HEK293T (cell line): ENCODE measurements around the gene KRT74.

ENCODE experiments used
- CTCF ChIA-PET: fragments of 350-600 bp; formaldehyde crosslinking; extraction: SDS; loops from one replicate; lab custom pipeline; 2021; ENCODE audit warnings: antibody characterized with exemption, inconsistent platforms; lab: Yijun Ruan, JAX
- POLR2A ChIA-PET: fragments of 350-600 bp; formaldehyde crosslinking; extraction: SDS; loops from one replicate; lab custom pipeline; 2020; ENCODE audit warnings: antibody characterized with exemption, inconsistent platforms; lab: Yijun Ruan, JAX
- DNase-seq: peaks from one replicate; pipeline ENCODE4 v3.0.0; 2012; ENCODE audit warnings: mixed read lengths; ENCODE audit errors: extremely low spot score
- ARNT ChIP-seq: fragments of 450-650 bp; IDR thresholded peaks from 2 replicates; pipeline ENCODE4 v1.6.1; 2017; ENCODE audit warnings: mild to moderate bottlenecking
- BHLHE40 ChIP-seq: fragments of 450-650 bp; IDR thresholded peaks from 2 replicates; pipeline ENCODE4 v1.6.1; 2016; ENCODE audit warnings: mild to moderate bottlenecking, moderate library complexity, borderline replicate concordance
- CTBP1 ChIP-seq: fragments of 450-650 bp; IDR thresholded peaks from 2 replicates; pipeline ENCODE4 v1.6.1; 2016; ENCODE audit warnings: borderline replicate concordance
- ELF4 ChIP-seq: fragments of 450-650 bp; IDR thresholded peaks from 2 replicates; pipeline ENCODE4 v1.6.1; 2017; ENCODE audit warnings: antibody characterized with exemption
- FOXA1 ChIP-seq: fragments of 450-650 bp; IDR thresholded peaks from 2 replicates; pipeline ENCODE4 v1.6.1; 2016; ENCODE audit warnings: mild to moderate bottlenecking
- FOXK2 ChIP-seq: fragments of 450-650 bp; IDR thresholded peaks from 2 replicates; pipeline ENCODE4 v1.6.1; 2016; ENCODE audit warnings: mild to moderate bottlenecking
- FOXM1 ChIP-seq: fragments of 450-650 bp; IDR thresholded peaks from 2 replicates; pipeline ENCODE4 v1.6.1; 2017; ENCODE audit warnings: mild to moderate bottlenecking, borderline replicate concordance
- HDGF ChIP-seq: fragments of 450-650 bp; IDR thresholded peaks from 2 replicates; pipeline ENCODE4 v1.6.1; 2017; ENCODE audit warnings: antibody characterized with exemption, borderline replicate concordance
- L3MBTL2 ChIP-seq: fragments of 450-650 bp; conservative IDR thresholded peaks from 2 replicates; pipeline ENCODE4 v1.6.1; 2016; ENCODE audit warnings: mild to moderate bottlenecking
- LEF1 ChIP-seq: fragments of 450-650 bp; IDR thresholded peaks from 2 replicates; pipeline ENCODE4 v1.6.1; 2017; ENCODE audit warnings: mild to moderate bottlenecking, borderline replicate concordance
- NFRKB ChIP-seq: fragments of 450-650 bp; IDR thresholded peaks from 2 replicates; pipeline ENCODE4 v1.6.1; 2016; ENCODE audit warnings: mild to moderate bottlenecking, moderate library complexity
- PKNOX1 ChIP-seq: fragments of 450-650 bp; IDR thresholded peaks from 2 replicates; pipeline ENCODE4 v1.6.1; 2016
- SP1 ChIP-seq: fragments of 450-650 bp; IDR thresholded peaks from 2 replicates; pipeline ENCODE4 v1.6.1; 2017
- SUZ12 ChIP-seq: fragments of 450-650 bp; IDR thresholded peaks from 2 replicates; pipeline ENCODE4 v1.6.1; 2016; ENCODE audit warnings: mild to moderate bottlenecking
- TARDBP ChIP-seq: fragments of 450-650 bp; IDR thresholded peaks from 2 replicates; pipeline ENCODE4 v1.6.1; 2016
- ZNF384 ChIP-seq: fragments of 450-650 bp; IDR thresholded peaks from 2 replicates; pipeline ENCODE4 v1.6.1; 2016

KRT74 gene

GRCh38 chr12:52522346-52523011 lies 51.2 kb downstream of the KRT74 start:
- TF ChIP-seq ZNF384 (no peak), SP1 (no peak), CTBP1 (no peak), FOXK2 (no peak), PKNOX1 (no peak), LEF1 (no peak), ARNT (no peak), BHLHE40 (no peak), NFRKB (no peak), TARDBP (no peak), HDGF (no peak), L3MBTL2 (no peak), FOXA1 (no peak), FOXM1 (no peak)
- no peak for DNase-seq
- ChIA-PET POLR2A (no interaction called here), CTCF (no interaction called here)

GRCh38 chr12:52521568-52522266 lies 51.9 kb downstream of the KRT74 start:
- no peak for DNase-seq
- CTCF ChIA-PET = interaction anchor here (0.8 kb wide), 1 partner anchor 358 kb away, joined by 3 read pairs; no protein-coding TSS in a partner anchor
- TF ChIP-seq CTBP1 = no peak
- TF ChIP-seq L3MBTL2 = no peak
- TF ChIP-seq PKNOX1 = no peak
- TF ChIP-seq ARNT = no peak
- no peak for TF ChIP-seq NFRKB
- no peak for TF ChIP-seq FOXK2
- TF ChIP-seq HDGF = no peak
- no peak for TF ChIP-seq LEF1
- no peak for TF ChIP-seq FOXM1
- TF ChIP-seq ZNF384 = no peak
- TF ChIP-seq SUZ12 = no peak
- no peak for TF ChIP-seq FOXA1
- TF ChIP-seq TARDBP = no peak
- no peak for TF ChIP-seq BHLHE40
- TF ChIP-seq SP1 = no peak
- no peak for TF ChIP-seq ELF4
- POLR2A ChIA-PET = no interaction called here

GRCh38 chr12:52521175-52521567 lies 52.5 kb downstream of the KRT74 start:
- POLR2A ChIA-PET = no interaction called here
- no peak for DNase-seq
- no peak for TF ChIP-seq TARDBP
- no peak for TF ChIP-seq SUZ12
- TF ChIP-seq ELF4 = no peak
- TF ChIP-seq PKNOX1 = no peak
- no peak for TF ChIP-seq HDGF
- no peak for TF ChIP-seq FOXA1
- TF ChIP-seq L3MBTL2 = no peak
- TF ChIP-seq FOXM1 = no peak
- TF ChIP-seq ZNF384 = no peak
- no peak for TF ChIP-seq BHLHE40
- no peak for TF ChIP-seq LEF1
- no peak for TF ChIP-seq NFRKB
- CTCF ChIA-PET = interaction anchor here (0.8 kb wide), 1 partner anchor 359 kb away, joined by 3 read pairs; no protein-coding TSS in a partner anchor

GRCh38 chr12:52519826-52520662 lies 53.6 kb downstream of the KRT74 start, which contains the start of gene KRT5:
Gene KRT5, minus strand, starts transcription at chr12:52520394. Its CDS starts 98 bp downstream, at chr12:52520296.
- TF ChIP-seq FOXK2 = no peak
- no peak for TF ChIP-seq PKNOX1
- TF ChIP-seq CTBP1 = no peak
- no peak for TF ChIP-seq FOXM1
- TF ChIP-seq NFRKB = no peak
- no peak for TF ChIP-seq ELF4
- no peak for TF ChIP-seq L3MBTL2
- TF ChIP-seq ZNF384 = no peak
- TF ChIP-seq ARNT = no peak
- no peak for TF ChIP-seq SP1
- no peak for TF ChIP-seq LEF1
- TF ChIP-seq HDGF = no peak
- no peak for TF ChIP-seq FOXA1
- TF ChIP-seq TARDBP = no peak
- no peak for TF ChIP-seq SUZ12
- TF ChIP-seq BHLHE40 = no peak
- POLR2A ChIA-PET = no interaction called here
- DNase-seq = no peak
- CTCF ChIA-PET = interaction anchor here (0.6 to 1.6 kb wide), 2 partner anchors 360 to 1024 kb away, joined by 4 read pairs; no protein-coding TSS in a partner anchor
